ENCODE results near the gene ATP2A2. TPM values are rescaled to one million over a fixed set of nuclear protein-coding genes. Genes with fewer than 3 reads are reported as not detected.

The ATP2A2 gene
- total RNA-seq, 1 experiment from 2014 or later, result 154 TPM

DNA sequence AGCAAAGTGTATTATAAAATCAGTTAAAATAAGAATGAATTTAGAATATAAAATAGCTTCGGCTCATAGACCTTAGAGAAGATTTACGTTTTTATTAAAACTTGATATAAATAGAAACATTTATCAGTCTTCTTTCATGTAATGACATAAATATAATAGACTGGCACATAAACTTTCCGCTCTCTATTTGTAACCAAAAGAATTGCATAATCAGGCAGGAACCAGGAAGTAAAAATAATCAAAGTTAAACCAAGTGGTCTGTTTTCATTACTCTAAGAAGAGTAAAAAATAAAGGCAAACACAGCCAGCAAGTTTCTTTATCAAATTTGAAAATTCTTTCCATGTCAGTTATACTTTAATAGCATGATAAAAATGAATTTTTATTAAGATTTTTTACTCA lies 46.3 kb upstream of the ATP2A2 start:
- BruUV-seq (replicated peaks), result no TSS peak
- peak in 1 of 2 experiments; percentile 43 for DNase-seq
- Histone ChIP-seq H3K36me3 (ENCODE audit: low read depth) (no peaks in the 10 kb centered on the region), H3K4me1 (replicated peaks; ENCODE audit: insufficient read depth) (peaks cover 13% of the 10 kb centered on the region), H3K79me2 (ENCODE audit: low read depth) (no peaks in the 10 kb centered on the region), H3K4me2 (0 out of 2 replicates have a peak overlapping the region, but pooled peaks have one; percentile 7), H4K20me1 (ENCODE audit: insufficient read depth) (no peaks in the 10 kb centered on the region), H2AFZ (no peak overlapping the region), H3K9me2 (ENCODE audit: insufficient read depth) (no peaks in the 10 kb centered on the region), H3F3A (ENCODE audit: insufficient read depth, low read depth) (peaks cover 4% of the 10 kb centered on the region; the same call in 1 of the 2 replicates), H3K4me3 (no peak overlapping the region), H3K27me3 (ENCODE audit: insufficient read depth, low read depth) (no peaks in the 10 kb centered on the region), H3K27ac (peak overlapping the region; percentile 37), H3K9me3 (ENCODE audit: insufficient read depth, low read depth) (no peaks in the 10 kb centered on the region)
- intact Hi-C loops (cut with micrococcal nuclease; ENCODE audit: unreplicated experiment), result no loop called here
- CTCF ChIA-PET, result no interaction called here
- POLR2A ChIA-PET (ENCODE audit: unreplicated experiment), result interaction anchor here (0.6 kb wide), 1 partner anchor 350 kb away, joined by 3 read pairs; no protein-coding TSS in a partner anchor
- no peak for TF ChIP-seq EZH2 (IDR thresholded peaks at IDR 0.05; ENCODE audit: low read depth)
- TF ChIP-seq, protein P1, sequence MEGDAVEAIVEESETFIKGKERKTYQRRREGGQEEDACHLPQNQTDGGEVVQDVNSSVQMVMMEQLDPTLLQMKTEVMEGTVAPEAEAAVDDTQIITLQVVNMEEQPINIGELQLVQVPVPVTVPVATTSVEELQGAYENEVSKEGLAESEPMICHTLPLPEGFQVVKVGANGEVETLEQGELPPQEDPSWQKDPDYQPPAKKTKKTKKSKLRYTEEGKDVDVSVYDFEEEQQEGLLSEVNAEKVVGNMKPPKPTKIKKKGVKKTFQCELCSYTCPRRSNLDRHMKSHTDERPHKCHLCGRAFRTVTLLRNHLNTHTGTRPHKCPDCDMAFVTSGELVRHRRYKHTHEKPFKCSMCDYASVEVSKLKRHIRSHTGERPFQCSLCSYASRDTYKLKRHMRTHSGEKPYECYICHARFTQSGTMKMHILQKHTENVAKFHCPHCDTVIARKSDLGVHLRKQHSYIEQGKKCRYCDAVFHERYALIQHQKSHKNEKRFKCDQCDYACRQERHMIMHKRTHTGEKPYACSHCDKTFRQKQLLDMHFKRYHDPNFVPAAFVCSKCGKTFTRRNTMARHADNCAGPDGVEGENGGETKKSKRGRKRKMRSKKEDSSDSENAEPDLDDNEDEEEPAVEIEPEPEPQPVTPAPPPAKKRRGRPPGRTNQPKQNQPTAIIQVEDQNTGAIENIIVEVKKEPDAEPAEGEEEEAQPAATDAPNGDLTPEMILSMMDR (conservative IDR thresholded peaks at IDR 0.05), result no peak

DNA sequence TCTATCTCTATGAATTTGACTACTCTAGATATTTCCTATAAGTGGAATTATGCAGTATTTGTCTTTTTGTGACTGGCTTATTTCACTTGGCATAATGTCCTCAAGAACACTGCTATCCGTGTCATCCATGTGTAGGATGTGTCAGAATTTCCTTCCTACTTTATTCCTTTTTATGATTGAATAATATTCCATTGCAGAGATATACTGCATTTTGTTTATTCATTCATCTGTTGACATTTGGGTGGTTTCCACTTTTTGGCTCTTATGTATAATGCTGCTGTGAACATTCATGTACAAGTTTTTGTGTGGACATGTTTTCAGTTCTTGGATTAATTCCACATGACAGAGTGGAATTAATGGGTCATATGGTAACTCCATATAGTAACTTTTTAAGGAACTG lies 45.7 kb upstream of the ATP2A2 start:
- H3K27ac ChIP-seq, result peak overlapping the region; percentile 37
- H3K36me3 ChIP-seq (ENCODE audit: low read depth), result no peaks in the 10 kb centered on the region
- POLR2A ChIA-PET (ENCODE audit: unreplicated experiment), result no interaction called here
- intact Hi-C loops (cut with micrococcal nuclease; ENCODE audit: unreplicated experiment), result no loop called here
- H3K4me1 ChIP-seq (replicated peaks; ENCODE audit: insufficient read depth), result peaks cover 13% of the 10 kb centered on the region
- H3F3A ChIP-seq (ENCODE audit: insufficient read depth, low read depth), result peaks cover 4% of the 10 kb centered on the region; the same call in 1 of the 2 replicates
- H3K9me2 ChIP-seq (ENCODE audit: insufficient read depth), result no peaks in the 10 kb centered on the region
- CTCF ChIA-PET, result no interaction called here
- H3K4me2 ChIP-seq, result no peak overlapping the region
- no peak for DNase-seq
- H3K4me3 ChIP-seq, result no peak overlapping the region
- no peak overlapping the region for H2AFZ ChIP-seq
- BruUV-seq (replicated peaks), result no TSS peak
- no peaks in the 10 kb centered on the region for H3K9me3 ChIP-seq (ENCODE audit: insufficient read depth, low read depth)
- no peaks in the 10 kb centered on the region for H3K27me3 ChIP-seq (ENCODE audit: insufficient read depth, low read depth)
- TF ChIP-seq, protein P1 (conservative IDR thresholded peaks at IDR 0.05), result no peak
- TF ChIP-seq EZH2 (IDR thresholded peaks at IDR 0.05; ENCODE audit: low read depth), result no peak
- no peaks in the 10 kb centered on the region for H4K20me1 ChIP-seq (ENCODE audit: insufficient read depth)
- no peaks in the 10 kb centered on the region for H3K79me2 ChIP-seq (ENCODE audit: low read depth)

DNA sequence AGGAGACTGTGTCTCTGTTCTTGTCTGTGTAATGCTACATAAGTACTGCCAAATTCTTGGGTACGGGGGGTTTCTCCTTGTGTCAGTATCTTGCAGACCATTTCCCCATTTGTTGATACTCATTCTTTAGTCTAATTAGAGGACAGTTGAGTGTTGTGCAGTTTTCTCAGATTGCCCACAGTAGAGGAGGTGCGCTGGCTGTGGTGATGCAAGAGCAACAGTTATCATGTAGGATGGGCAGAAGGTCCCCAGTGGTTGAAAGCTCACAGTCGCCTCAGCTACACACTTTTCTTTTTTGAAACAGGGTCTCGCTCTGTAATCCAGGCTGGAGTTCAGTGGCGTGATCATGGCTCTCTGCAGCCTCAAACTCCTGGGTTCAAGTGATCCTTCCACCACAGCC lies 37.8 kb upstream of the ATP2A2 start:
- no peaks in the 10 kb centered on the region for H3K79me2 ChIP-seq (ENCODE audit: low read depth)
- H3K27ac ChIP-seq, result no peak overlapping the region
- BruUV-seq (replicated peaks), result no TSS peak
- intact Hi-C loops (cut with micrococcal nuclease; ENCODE audit: unreplicated experiment), result no loop called here
- POLR2A ChIA-PET (ENCODE audit: unreplicated experiment), result no interaction called here
- TF ChIP-seq, protein P1 (conservative IDR thresholded peaks at IDR 0.05), result no peak
- no peak for TF ChIP-seq EZH2 (IDR thresholded peaks at IDR 0.05; ENCODE audit: low read depth)
- CTCF ChIA-PET, result no interaction called here
- no peaks in the 10 kb centered on the region for H3K9me3 ChIP-seq (ENCODE audit: insufficient read depth, low read depth)
- no peaks in the 10 kb centered on the region for H3K36me3 ChIP-seq (ENCODE audit: low read depth)
- no peaks in the 10 kb centered on the region for H4K20me1 ChIP-seq (ENCODE audit: insufficient read depth)
- no peak overlapping the region for H3K4me3 ChIP-seq
- peaks cover 31% of the 10 kb centered on the region for H3K4me1 ChIP-seq (replicated peaks; ENCODE audit: insufficient read depth)
- no peak overlapping the region for H2AFZ ChIP-seq
- no peak overlapping the region for H3K4me2 ChIP-seq
- peaks cover 25% of the 10 kb centered on the region for H3F3A ChIP-seq (ENCODE audit: insufficient read depth, low read depth)
- DNase-seq, result no peak
- H3K27me3 ChIP-seq (ENCODE audit: insufficient read depth, low read depth), result no peaks in the 10 kb centered on the region
- H3K9me2 ChIP-seq (ENCODE audit: insufficient read depth), result no peaks in the 10 kb centered on the region

Measured in PC-9 (cell line).